Gastroesophageal sphincter (tissue), 4 donors: ENCODE results near the gene PDF. TPM values are rescaled to one million over a fixed set of nuclear protein-coding genes. Genes with fewer than 3 reads are reported as not detected.

Experiments
- ATAC-seq: fragments of 150-250 bp; one replicate; pipeline ENCODE4 v1.9.1; 2016; ENCODE audit warnings: mild to moderate bottlenecking, moderate library complexity
- H3K27ac ChIP-seq, 4 donors: fragments of 200-600 bp; sonication (generic) in 3 of 4; 1 replicate in 3 of 4; 2 replicates in 1 of 4; pipeline ENCODE4 v1.5.1; 2016 to 2019
- H3K27me3 ChIP-seq: fragments of 200-600 bp; sonication (generic); one replicate; pipeline ENCODE4 v1.5.1; 2019
- H3K36me3 ChIP-seq, 2 donors: fragments of 200-600 bp; sonication (generic); one replicate each; pipeline ENCODE4 v1.5.1; 2019; ENCODE audit warnings: control low read depth in 1 of 2
- H3K4me1 ChIP-seq, 3 donors: fragments of 200-600 bp; sonication (generic); 1 replicate in 2 of 3; 2 replicates in 1 of 3; pipeline ENCODE4 v1.5.1; 2016 to 2019; ENCODE audit warnings: control low read depth in 2 of 3
- H3K4me3 ChIP-seq, 2 donors: fragments of 200-600 bp; sonication (generic); one replicate each; pipeline ENCODE4 v1.5.1; 2019; ENCODE audit warnings: mild to moderate bottlenecking in 1 of 2, moderate library complexity in 1 of 2
- H3K9me3 ChIP-seq, 3 donors: fragments of 200-600 bp; sonication (generic); one replicate each; pipeline ENCODE4 v1.5.1; 2017 to 2019; ENCODE audit warnings: control low read depth in 2 of 3
- EP300 ChIP-seq: sonication (generic); formaldehyde crosslinking; IDR thresholded peaks from one replicate; pipeline ENCODE4 v1.6.1; 2017; ENCODE audit warnings: antibody characterized with exemption, mild to moderate bottlenecking
- POLR2A ChIP-seq, 2 donors: fragments of 450-650 bp; IDR thresholded peaks; one replicate each; pipeline ENCODE4 v1.6.1; 2017; ENCODE audit warnings: antibody characterized with exemption in 2 of 2, mild to moderate bottlenecking in 2 of 2, moderate library complexity in 1 of 2
- POLR2AphosphoS5 ChIP-seq: sonication (generic); formaldehyde crosslinking; IDR thresholded peaks from one replicate; pipeline ENCODE4 v1.6.1; 2017; ENCODE audit warnings: antibody characterized with exemption
- WGBS, 2 donors: methylation state at CpG; one replicate each; pipeline ENCODE4 v1.1.5; 2018; ENCODE audit warnings: low coverage in 1 of 2; 5-methylcytosine and 5-hydroxymethylcytosine counted together
- total RNA-seq, 4 donors: library from RNA; depleted of rRNA; stranded (reverse); fragments of >200 nt; gene quantifications; one replicate each; pipeline ENCODE4 v1.1.0, GENCODE V29; 2016
- TF ChIP-seq, protein P1 (sequence below), 4 experiments: fragments of 200-600 bp in 2 of 4; fragments of 450-650 bp in 2 of 4; sonication (generic) in 1 of 4; IDR thresholded peaks; one replicate each; pipeline ENCODE4 v1.5.1; 2017 to 2019; ENCODE audit warnings: antibody characterized with exemption in 4 of 4, mild to moderate bottlenecking in 2 of 4, moderate library complexity in 2 of 4

PDF gene
- total RNA-seq, 4 donors from 2014 or later, result 0.49 to 16.0 (median 13.7) TPM

DNA sequence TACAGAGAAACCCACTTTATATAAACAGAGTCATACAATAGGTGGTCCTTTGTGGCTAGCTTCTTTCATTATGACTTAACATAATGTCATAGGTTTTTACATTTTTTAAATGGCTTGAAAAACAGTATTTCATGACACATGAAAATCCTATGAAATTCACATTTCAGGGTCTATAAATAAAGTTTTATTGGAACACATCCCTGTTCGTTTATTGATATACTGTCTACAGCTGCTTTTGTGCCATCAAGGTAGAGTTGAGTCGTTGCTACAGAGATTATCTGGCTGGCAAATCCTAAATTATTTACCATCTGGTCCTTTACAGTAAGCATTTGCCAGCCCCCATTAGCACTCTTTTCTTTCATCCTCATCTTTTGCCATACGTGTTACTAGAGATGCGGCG is 16.9 kb downstream of the PDF start:
- Histone ChIP-seq H3K9me3 (no peaks in the 10 kb centered on the region), H3K4me3 (no peak overlapping the region), H3K27ac (no peak overlapping the region), H3K36me3 (peaks cover 0 to 57% of the 10 kb centered on the region in 2 donors), H3K4me1 (peaks cover 0 to 45% (median 14%) of the 10 kb centered on the region in 3 donors), H3K27me3 (no peaks in the 10 kb centered on the region)
- WGBS, 2 donors, result 92 to 100% methylated on average over 5 of the region's 5 CpGs
- TF ChIP-seq, protein P1, sequence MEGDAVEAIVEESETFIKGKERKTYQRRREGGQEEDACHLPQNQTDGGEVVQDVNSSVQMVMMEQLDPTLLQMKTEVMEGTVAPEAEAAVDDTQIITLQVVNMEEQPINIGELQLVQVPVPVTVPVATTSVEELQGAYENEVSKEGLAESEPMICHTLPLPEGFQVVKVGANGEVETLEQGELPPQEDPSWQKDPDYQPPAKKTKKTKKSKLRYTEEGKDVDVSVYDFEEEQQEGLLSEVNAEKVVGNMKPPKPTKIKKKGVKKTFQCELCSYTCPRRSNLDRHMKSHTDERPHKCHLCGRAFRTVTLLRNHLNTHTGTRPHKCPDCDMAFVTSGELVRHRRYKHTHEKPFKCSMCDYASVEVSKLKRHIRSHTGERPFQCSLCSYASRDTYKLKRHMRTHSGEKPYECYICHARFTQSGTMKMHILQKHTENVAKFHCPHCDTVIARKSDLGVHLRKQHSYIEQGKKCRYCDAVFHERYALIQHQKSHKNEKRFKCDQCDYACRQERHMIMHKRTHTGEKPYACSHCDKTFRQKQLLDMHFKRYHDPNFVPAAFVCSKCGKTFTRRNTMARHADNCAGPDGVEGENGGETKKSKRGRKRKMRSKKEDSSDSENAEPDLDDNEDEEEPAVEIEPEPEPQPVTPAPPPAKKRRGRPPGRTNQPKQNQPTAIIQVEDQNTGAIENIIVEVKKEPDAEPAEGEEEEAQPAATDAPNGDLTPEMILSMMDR (IDR thresholded peaks at IDR 0.05), result no peak
- TF ChIP-seq EP300 (no peak), POLR2A (IDR thresholded peaks at IDR 0.05) (no peak), POLR2AphosphoS5 (no peak)
- ATAC-seq, result no peak

DNA sequence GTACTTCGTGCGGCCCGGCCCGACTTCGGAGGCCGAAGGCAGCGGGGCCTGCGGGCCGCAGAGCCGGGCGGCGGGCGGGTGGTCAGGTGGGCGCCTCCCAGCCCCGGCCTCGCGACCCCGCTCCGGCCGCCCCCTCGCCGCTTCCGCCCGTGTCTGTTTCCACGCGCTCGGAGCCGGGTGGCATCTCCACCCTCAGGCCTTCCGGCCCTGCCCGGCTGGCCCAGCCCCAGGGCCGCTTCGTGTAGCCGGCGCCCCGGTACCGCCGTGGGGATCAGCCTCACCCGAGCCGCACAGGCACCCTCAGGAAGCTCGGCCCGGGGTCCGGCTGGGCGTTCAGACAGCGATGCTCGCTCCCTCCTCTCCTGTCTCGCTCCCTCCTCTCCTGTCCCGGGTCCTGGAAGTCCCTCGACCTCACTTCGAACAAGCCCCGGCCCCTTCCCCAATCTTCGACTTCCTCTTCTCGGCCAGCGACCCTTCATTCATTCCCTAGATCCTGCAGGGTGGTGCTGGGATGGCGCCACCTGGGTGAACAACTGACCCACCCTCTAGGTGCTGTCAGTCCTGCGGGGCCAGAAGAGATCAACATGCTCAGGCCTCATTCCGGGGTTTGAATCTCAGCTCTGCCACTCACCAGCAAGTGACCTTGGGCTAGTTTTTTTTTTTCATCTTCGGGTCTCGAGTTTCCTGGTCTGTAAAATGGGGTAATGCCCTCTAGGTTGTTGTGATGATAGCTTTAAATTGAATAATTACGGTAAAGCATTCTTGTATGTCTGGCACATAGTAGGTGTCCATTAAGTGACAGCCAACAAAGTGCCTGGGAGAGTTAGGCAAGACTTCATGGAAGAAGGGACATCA is 18.6 kb downstream of the PDF start:
- peaks cover 0 to 45% (median 14%) of the 10 kb centered on the region in 3 donors for H3K4me1 ChIP-seq
- no peaks in the 10 kb centered on the region for H3K27me3 ChIP-seq
- peak overlapping the region; percentile 69 to 96 for H3K4me3 ChIP-seq
- ATAC-seq, result peak; percentile 53
- peak overlapping the region; percentile 45 to 93 (median 90) for H3K27ac ChIP-seq
- peaks cover 0 to 41% of the 10 kb centered on the region in 2 donors for H3K36me3 ChIP-seq
- WGBS, 2 donors, result 5 to 6% methylated on average over 16 to 31 of the region's 59 CpGs
- no peaks in the 10 kb centered on the region for H3K9me3 ChIP-seq
- TF ChIP-seq EP300 (no peak), POLR2AphosphoS5 (no peak), POLR2A (IDR thresholded peaks at IDR 0.05) (no peak)
- TF ChIP-seq, protein P1 (IDR thresholded peaks at IDR 0.05), result no peak

DNA sequence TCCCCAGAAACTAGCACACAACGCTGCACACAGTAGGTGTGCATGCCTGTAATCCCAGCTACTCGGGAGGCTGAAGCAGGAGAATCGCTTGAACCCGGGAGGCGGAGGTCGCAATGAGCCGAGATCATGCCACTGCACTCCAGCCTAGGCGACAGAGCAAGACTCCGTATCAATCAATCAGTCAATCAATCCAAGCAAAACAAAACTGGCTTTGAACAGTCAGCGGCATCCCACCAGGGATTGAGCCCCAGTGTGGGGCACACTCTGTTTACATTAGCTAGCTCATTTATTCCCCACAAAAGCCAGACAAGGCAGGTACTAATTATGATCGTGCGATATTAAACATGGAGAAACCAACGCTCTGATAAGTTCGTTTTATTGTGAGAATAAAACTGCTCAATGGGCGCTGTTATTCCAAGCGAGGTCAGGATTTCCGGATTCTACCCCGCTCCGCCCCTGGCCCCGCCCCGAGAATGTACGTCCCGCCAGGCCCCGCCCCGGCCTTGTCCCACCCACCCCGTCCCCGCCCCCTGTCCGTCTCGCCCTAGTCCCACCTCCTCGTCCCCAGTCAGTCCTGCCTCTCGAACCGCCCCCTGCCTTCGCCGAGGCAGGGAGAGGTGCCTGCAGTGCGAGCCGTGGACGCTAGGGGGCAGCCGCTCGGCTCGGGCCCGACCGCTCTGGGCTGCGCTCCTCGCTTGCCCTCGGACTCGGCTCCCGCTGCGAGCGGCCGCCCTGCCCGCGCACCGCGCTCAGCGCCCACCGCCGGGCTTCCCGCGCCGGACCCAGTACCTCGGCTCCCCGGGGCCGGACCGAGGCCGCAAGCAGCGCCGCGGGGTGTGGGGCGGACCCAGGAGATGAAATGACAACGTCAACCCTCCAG is 19.5 kb downstream of the PDF start, which contains the start of gene VPS4A:
Gene VPS4A, plus strand, starts transcription at position 698 of the 880 bp plus-strand sequence. Its CDS starts 162 bp downstream, at position 860.
- ATAC-seq, result peak; percentile 98
- WGBS, 2 donors, result 0 to 18% methylated on average over 10 to 17 of the region's 70 CpGs
- H3K9me3 ChIP-seq, result no peaks in the 10 kb centered on the region
- peaks cover 0 to 35% of the 10 kb centered on the region in 2 donors for H3K36me3 ChIP-seq
- peak within 1 kb of the TSS; percentile 45 to 93 (median 90) for H3K27ac ChIP-seq
- TF ChIP-seq EP300, result no peak
- TF ChIP-seq POLR2AphosphoS5, result peak; percentile 81
- TF ChIP-seq POLR2A (IDR thresholded peaks at IDR 0.05), result peak; percentile 86 to 88
- TF ChIP-seq, protein P1 (IDR thresholded peaks at IDR 0.05), result peak in 3 of 4 experiments; percentile 95 to 98 (median 96)
- H3K4me1 ChIP-seq, result peaks cover 0 to 45% (median 14%) of the 10 kb centered on the region in 3 donors
- peak within 1 kb of the TSS; percentile 69 to 96 for H3K4me3 ChIP-seq
- no peaks in the 10 kb centered on the region for H3K27me3 ChIP-seq

DNA sequence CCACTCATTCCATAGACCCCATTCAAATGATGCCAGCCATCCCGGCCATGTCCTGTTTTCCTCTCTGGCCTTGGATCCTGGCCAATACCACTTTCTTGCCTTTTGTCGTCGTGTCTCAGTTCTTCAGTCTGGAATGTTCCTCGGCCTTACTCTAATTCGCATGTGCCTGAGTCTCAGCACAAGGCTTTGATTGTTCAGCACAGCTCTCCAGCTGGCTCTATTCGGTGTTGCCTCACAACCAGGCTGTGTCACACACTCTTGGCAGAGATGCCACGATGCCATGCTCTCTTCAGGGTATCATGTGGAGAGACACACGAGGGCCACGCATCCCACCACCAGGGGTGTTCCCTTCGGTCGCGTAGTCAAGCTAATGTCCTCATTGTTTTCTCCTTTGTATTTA is 21.1 kb downstream of the PDF start:
- Histone ChIP-seq H3K4me1 (peaks cover 0 to 32% (median 14%) of the 10 kb centered on the region in 3 donors), H3K36me3 (peaks cover 2 to 30% of the 10 kb centered on the region in 2 donors), H3K4me3 (no peak overlapping the region), H3K27ac (peak overlapping the region in 3 of 4 donors; percentile 11 to 30 (median 12)), H3K9me3 (no peaks in the 10 kb centered on the region), H3K27me3 (no peaks in the 10 kb centered on the region)
- ATAC-seq, result no peak
- no peak for TF ChIP-seq POLR2AphosphoS5
- no peak for TF ChIP-seq EP300
- TF ChIP-seq, protein P1 (IDR thresholded peaks at IDR 0.05), result no peak
- no peak for TF ChIP-seq POLR2A (IDR thresholded peaks at IDR 0.05)
- 65 to 82% methylated on average over 6 to 10 of the region's 12 CpGs for WGBS, 2 donors
